Measurements from ENCODE around the gene GLT1D1. TPM values are rescaled to one million over a fixed set of nuclear protein-coding genes. Genes with fewer than 3 reads are reported as not detected.

Gene GLT1D1
- total RNA-seq, 2 experiments from 2014 or later, result 0.19 to 0.22 TPM

DNA sequence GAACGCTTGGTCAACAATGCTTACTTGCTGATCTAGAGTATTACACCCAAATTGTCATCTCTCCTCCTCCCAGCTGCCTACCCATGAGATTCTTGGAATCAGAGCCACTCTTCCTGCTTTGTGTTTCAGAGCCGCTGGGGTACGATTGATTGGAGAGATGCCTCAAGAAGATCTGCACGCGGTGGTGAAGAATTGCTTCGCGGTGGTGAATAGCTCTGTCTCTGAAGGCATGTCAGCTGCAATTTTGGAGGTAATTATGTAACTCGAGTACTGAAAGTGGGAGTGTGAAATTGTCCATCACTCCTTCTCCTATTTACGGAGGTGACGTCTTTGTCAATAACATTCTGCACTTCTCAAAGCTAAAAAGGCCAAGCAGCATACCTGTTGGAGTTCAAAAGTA, 93.9 kb downstream of the GLT1D1 start:
- POLR2A ChIA-PET, result no interaction called here
- H3K27ac ChIP-seq (ENCODE audit: low read depth in 1 of 2, low read length in 2 of 2), result no peak overlapping the region
- intact Hi-C loops (cut with DNase I, micrococcal nuclease), result no loop called here
- Mint-ChIP-seq H3K36me3 (ENCODE audit: low read depth) (no peaks in the 10 kb centered on the region), H3K9me3 (peaks cover 3% of the 10 kb centered on the region), H3K4me3 (no peak overlapping the region), H3K27me3 (no peaks in the 10 kb centered on the region), H3K4me1 (ENCODE audit: low read depth) (peaks cover 37% of the 10 kb centered on the region), H3K27ac (peak overlapping the region; percentile 43)
- no peaks in the 10 kb centered on the region for H3K27me3 ChIP-seq (ENCODE audit: control insufficient read depth in 1 of 2, insufficient read depth in 2 of 2, low read length in 2 of 2)
- CTCF ChIA-PET, result no interaction called here
- no peak overlapping the region for H3K4me3 ChIP-seq (ENCODE audit: low read length)
- peaks cover 0 to 9% of the 10 kb centered on the region in 2 experiments for H3K9me3 ChIP-seq (ENCODE audit: control insufficient read depth in 1 of 2, insufficient read depth in 1 of 2, low read length in 2 of 2)
- H3K4me1 ChIP-seq (ENCODE audit: insufficient read depth, low read length), result no peaks in the 10 kb centered on the region
- TF ChIP-seq, protein P1, sequence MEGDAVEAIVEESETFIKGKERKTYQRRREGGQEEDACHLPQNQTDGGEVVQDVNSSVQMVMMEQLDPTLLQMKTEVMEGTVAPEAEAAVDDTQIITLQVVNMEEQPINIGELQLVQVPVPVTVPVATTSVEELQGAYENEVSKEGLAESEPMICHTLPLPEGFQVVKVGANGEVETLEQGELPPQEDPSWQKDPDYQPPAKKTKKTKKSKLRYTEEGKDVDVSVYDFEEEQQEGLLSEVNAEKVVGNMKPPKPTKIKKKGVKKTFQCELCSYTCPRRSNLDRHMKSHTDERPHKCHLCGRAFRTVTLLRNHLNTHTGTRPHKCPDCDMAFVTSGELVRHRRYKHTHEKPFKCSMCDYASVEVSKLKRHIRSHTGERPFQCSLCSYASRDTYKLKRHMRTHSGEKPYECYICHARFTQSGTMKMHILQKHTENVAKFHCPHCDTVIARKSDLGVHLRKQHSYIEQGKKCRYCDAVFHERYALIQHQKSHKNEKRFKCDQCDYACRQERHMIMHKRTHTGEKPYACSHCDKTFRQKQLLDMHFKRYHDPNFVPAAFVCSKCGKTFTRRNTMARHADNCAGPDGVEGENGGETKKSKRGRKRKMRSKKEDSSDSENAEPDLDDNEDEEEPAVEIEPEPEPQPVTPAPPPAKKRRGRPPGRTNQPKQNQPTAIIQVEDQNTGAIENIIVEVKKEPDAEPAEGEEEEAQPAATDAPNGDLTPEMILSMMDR (IDR thresholded peaks at IDR 0.05), result no peak
- no peaks in the 10 kb centered on the region for H3K36me3 ChIP-seq (ENCODE audit: insufficient read depth, low read length)
- ATAC-seq (ENCODE audit: poor library complexity) (no peak), DNase-seq (no peak)

DNA sequence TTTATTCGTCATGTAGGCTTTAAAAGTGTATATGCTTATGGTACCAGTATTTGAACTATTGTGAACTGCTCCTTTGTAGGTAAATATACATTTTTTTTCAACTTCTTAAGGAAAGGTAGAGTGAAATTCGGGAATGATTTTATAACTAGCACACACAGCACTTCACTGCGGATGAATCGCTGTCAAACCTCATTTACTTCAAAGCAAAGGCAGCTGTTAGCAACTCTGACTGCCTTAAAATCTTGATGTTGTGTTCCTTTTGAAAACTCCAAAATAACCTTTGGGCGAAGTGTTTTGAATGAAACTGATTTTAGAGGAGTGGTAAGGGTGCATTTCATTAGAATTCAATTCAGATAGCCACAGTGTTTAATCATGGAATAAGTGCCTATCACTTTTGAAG, 95.8 kb downstream of the GLT1D1 start:
- no peaks in the 10 kb centered on the region for H3K36me3 ChIP-seq (ENCODE audit: insufficient read depth, low read length)
- no peak overlapping the region for H3K4me3 Mint-ChIP-seq
- POLR2A ChIA-PET, result no interaction called here
- H3K4me3 ChIP-seq (ENCODE audit: low read length), result no peak overlapping the region
- DNase-seq (no peak), ATAC-seq (ENCODE audit: poor library complexity) (no peak)
- intact Hi-C loops (cut with DNase I, micrococcal nuclease), result no loop called here
- no peak overlapping the region for H3K27ac Mint-ChIP-seq
- no peaks in the 10 kb centered on the region for H3K4me1 ChIP-seq (ENCODE audit: insufficient read depth, low read length)
- TF ChIP-seq, protein P1 (IDR thresholded peaks at IDR 0.05), result no peak
- H3K36me3 Mint-ChIP-seq (ENCODE audit: low read depth), result no peaks in the 10 kb centered on the region
- no peak overlapping the region for H3K27ac ChIP-seq (ENCODE audit: low read depth in 1 of 2, low read length in 2 of 2)
- peaks cover 3% of the 10 kb centered on the region for H3K9me3 Mint-ChIP-seq
- H3K4me1 Mint-ChIP-seq (ENCODE audit: low read depth), result peaks cover 37% of the 10 kb centered on the region
- peaks cover 0 to 9% of the 10 kb centered on the region in 2 experiments for H3K9me3 ChIP-seq (ENCODE audit: control insufficient read depth in 1 of 2, insufficient read depth in 1 of 2, low read length in 2 of 2)
- CTCF ChIA-PET, result no interaction called here
- H3K27me3 ChIP-seq (ENCODE audit: control insufficient read depth in 1 of 2, insufficient read depth in 2 of 2, low read length in 2 of 2), result no peaks in the 10 kb centered on the region
- no peaks in the 10 kb centered on the region for H3K27me3 Mint-ChIP-seq

DNA sequence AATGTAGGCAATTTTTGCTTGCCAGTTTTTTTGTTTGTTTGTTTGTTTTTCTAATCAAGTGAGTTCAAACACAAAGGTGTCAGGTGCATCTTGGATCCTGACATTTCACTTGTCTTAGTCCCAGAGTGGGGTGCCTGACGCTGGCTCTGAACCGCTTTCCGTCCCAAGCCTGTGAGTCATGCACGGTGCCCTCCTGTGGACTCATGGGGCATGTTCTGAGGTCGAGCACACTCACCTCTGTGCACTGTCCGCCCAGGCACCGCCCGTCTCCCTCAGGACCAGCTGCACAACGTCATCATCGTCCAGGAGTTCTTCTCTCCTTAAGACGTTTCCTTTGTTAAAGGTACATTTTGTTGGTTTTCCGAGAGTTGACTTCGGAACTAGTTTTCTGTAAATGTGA, 98.2 kb downstream of the GLT1D1 start:
- Histone ChIP-seq H3K36me3 (ENCODE audit: insufficient read depth, low read length) (no peaks in the 10 kb centered on the region), H3K4me1 (ENCODE audit: insufficient read depth, low read length) (no peaks in the 10 kb centered on the region), H3K4me3 (ENCODE audit: low read length) (no peak overlapping the region), H3K27me3 (ENCODE audit: control insufficient read depth in 1 of 2, insufficient read depth in 2 of 2, low read length in 2 of 2) (peaks cover 0 to 2% of the 10 kb centered on the region in 2 experiments), H3K9me3 (ENCODE audit: control insufficient read depth in 1 of 2, insufficient read depth in 1 of 2, low read length in 2 of 2) (peaks cover 0 to 9% of the 10 kb centered on the region in 2 experiments), H3K27ac (ENCODE audit: low read depth in 1 of 2, low read length in 2 of 2) (no peak overlapping the region)
- intact Hi-C loops (cut with DNase I, micrococcal nuclease), result no loop called here
- Mint-ChIP-seq H3K27ac (no peak overlapping the region), H3K4me3 (no peak overlapping the region), H3K4me1 (ENCODE audit: low read depth) (peaks cover 37% of the 10 kb centered on the region), H3K36me3 (ENCODE audit: low read depth) (no peaks in the 10 kb centered on the region), H3K9me3 (peaks cover 3% of the 10 kb centered on the region), H3K27me3 (no peaks in the 10 kb centered on the region)
- TF ChIP-seq, protein P1 (IDR thresholded peaks at IDR 0.05), result no peak
- POLR2A ChIA-PET, result no interaction called here
- CTCF ChIA-PET, result no interaction called here
- DNase-seq (no peak), ATAC-seq (ENCODE audit: poor library complexity) (no peak)

Measured in CD4-positive, alpha-beta T cell (primary cell).